PC-9 (cell line): Measurements from ENCODE around the gene BCAS3. TPM values are rescaled to one million over a fixed set of nuclear protein-coding genes. Genes with fewer than 3 reads are reported as not detected.

Experiments
- BruUV-seq: library from RNA; stranded (reverse); fragments of 400-500 nt; replicated peaks from 2 replicates; lab custom pipeline; 2021; lab: Mats Ljungman, UMichigan
- CTCF ChIA-PET: fragments of 300-600 bp; sonication (Branson Sonifier 250); formaldehyde crosslinking; loops from one replicate; lab custom pipeline; 2022; ENCODE audit warnings: antibody characterized with exemption; lab: Charles Lee
- POLR2A ChIA-PET: fragments of 300-600 bp; sonication (Branson Sonifier 250); formaldehyde crosslinking; loops from one replicate; lab custom pipeline; 2022; ENCODE audit warnings: antibody characterized with exemption; ENCODE audit not compliant: unreplicated experiment; lab: Charles Lee
- DNase-seq, 2 experiments: peaks; one replicate each; pipeline versions ENCODE4 v3.0.0 to v3.0.0-alpha.2; 2015 to 2022; ENCODE audit warnings: mixed read lengths in 1 of 2
- H2AFZ ChIP-seq: fragments of 200-600 bp; sonication (generic); 2 replicates; pipeline ENCODE4 v1.8.1; 2017; ENCODE audit warnings: antibody characterized with exemption
- H3F3A ChIP-seq: fragments of 200-600 bp; sonication (generic); 2 replicates; pipeline ENCODE4 v1.8.1; 2017; ENCODE audit warnings: antibody characterized with exemption, mild to moderate bottlenecking, low read depth; ENCODE audit not compliant: insufficient read depth
- H3K27ac ChIP-seq: fragments of 200-600 bp; sonication (generic); 2 replicates; pipeline ENCODE4 v1.6.1; 2016; ENCODE audit warnings: mixed run types
- H3K27me3 ChIP-seq: fragments of 200-600 bp; sonication (generic); 2 replicates; pipeline ENCODE4 v1.6.1; 2016; ENCODE audit warnings: low read depth, mixed run types; ENCODE audit not compliant: insufficient read depth
- H3K36me3 ChIP-seq: fragments of 200-600 bp; sonication (generic); 2 replicates; pipeline ENCODE4 v1.6.1; 2016; ENCODE audit warnings: low read depth, mixed run types
- H3K4me1 ChIP-seq: fragments of 200-600 bp; sonication (generic); replicated peaks from 2 replicates; pipeline ENCODE4 v1.6.1; 2016; ENCODE audit warnings: mixed run types; ENCODE audit not compliant: insufficient read depth
- H3K4me2 ChIP-seq: fragments of 200-600 bp; sonication (generic); 2 replicates; pipeline ENCODE4 v1.6.1; 2017; ENCODE audit warnings: mixed run types
- H3K4me3 ChIP-seq: fragments of 200-600 bp; sonication (generic); 2 replicates; pipeline ENCODE4 v1.6.1; 2016; ENCODE audit warnings: mixed run types
- H3K79me2 ChIP-seq: fragments of 200-600 bp; sonication (generic); 2 replicates; pipeline ENCODE4 v1.6.1; 2017; ENCODE audit warnings: low read depth, mixed run types
- H3K9me2 ChIP-seq: fragments of 200-600 bp; sonication (generic); 2 replicates; pipeline ENCODE4 v1.8.1; 2017; ENCODE audit warnings: mild to moderate bottlenecking; ENCODE audit not compliant: insufficient read depth
- H3K9me3 ChIP-seq: fragments of 200-600 bp; sonication (generic); 2 replicates; pipeline ENCODE4 v1.8.1; 2016; ENCODE audit warnings: low read depth; ENCODE audit not compliant: insufficient read depth
- H4K20me1 ChIP-seq: fragments of 200-600 bp; sonication (generic); 2 replicates; pipeline ENCODE4 v1.8.1; 2017; ENCODE audit not compliant: insufficient read depth
- EZH2 ChIP-seq: fragments of 200-600 bp; sonication (generic); IDR thresholded peaks from 2 replicates; pipeline ENCODE4 v1.8.0; 2017; ENCODE audit warnings: antibody characterized with exemption, low read depth
- intact Hi-C: fragments of 100-400 bp; cut with micrococcal nuclease; formaldehyde crosslinking; loops from one replicate; pipeline ENCODE4 v1.10.0; 2022; ENCODE audit not compliant: unreplicated experiment
- total RNA-seq: library from RNA; stranded (reverse); gene quantifications from 2 replicates; pipeline ENCODE4 v1.2.3, GENCODE V29; 2021
- TF ChIP-seq, protein P1 (sequence below): fragments of 200-600 bp; sonication (generic); conservative IDR thresholded peaks from 2 replicates; pipeline ENCODE4 v1.6.1; 2017; ENCODE audit warnings: mixed run types, antibody characterized with exemption, mild to moderate bottlenecking, moderate library complexity

BCAS3 gene
- total RNA-seq, 1 experiment from 2014 or later: 26.0 TPM

DNA sequence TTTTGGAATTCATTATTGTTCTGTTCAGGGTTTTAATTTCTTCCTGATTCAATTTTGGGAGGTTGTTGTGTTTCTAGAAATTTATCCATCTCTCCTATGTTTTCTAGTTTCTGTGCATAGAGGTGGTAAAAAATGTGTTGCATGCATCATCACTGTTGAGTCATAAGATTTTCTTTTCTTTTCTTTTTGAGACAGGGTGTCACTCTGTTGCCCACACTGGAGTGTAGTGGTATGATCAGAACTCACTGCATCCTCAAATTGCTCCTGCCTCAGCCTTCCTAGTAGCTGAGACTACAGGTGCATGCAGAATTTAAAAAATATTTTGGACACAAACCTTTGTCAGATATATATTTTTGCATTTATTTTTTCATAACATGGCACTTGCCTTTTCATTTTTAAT lies 184.8 kb downstream of the BCAS3 start:
- TF ChIP-seq, protein P1, sequence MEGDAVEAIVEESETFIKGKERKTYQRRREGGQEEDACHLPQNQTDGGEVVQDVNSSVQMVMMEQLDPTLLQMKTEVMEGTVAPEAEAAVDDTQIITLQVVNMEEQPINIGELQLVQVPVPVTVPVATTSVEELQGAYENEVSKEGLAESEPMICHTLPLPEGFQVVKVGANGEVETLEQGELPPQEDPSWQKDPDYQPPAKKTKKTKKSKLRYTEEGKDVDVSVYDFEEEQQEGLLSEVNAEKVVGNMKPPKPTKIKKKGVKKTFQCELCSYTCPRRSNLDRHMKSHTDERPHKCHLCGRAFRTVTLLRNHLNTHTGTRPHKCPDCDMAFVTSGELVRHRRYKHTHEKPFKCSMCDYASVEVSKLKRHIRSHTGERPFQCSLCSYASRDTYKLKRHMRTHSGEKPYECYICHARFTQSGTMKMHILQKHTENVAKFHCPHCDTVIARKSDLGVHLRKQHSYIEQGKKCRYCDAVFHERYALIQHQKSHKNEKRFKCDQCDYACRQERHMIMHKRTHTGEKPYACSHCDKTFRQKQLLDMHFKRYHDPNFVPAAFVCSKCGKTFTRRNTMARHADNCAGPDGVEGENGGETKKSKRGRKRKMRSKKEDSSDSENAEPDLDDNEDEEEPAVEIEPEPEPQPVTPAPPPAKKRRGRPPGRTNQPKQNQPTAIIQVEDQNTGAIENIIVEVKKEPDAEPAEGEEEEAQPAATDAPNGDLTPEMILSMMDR: no peak
- no peak for TF ChIP-seq EZH2
- H3K4me2 ChIP-seq: no peak overlapping the region
- H3K27me3 ChIP-seq: no peaks in the 10 kb centered on the region
- ChIA-PET POLR2A (no interaction called here), CTCF (no interaction called here)
- H4K20me1 ChIP-seq: no peaks in the 10 kb centered on the region
- H3K9me2 ChIP-seq: no peaks in the 10 kb centered on the region
- no peak overlapping the region for H3K4me3 ChIP-seq
- no peaks in the 10 kb centered on the region for H3K79me2 ChIP-seq
- H3K9me3 ChIP-seq: 0 out of 2 replicates have a peak, but pooled peaks cover 4% of the 10 kb centered on the region
- no TSS peak for BruUV-seq
- H3K36me3 ChIP-seq: no peaks in the 10 kb centered on the region
- no peak for DNase-seq
- H2AFZ ChIP-seq: no peak overlapping the region
- H3F3A ChIP-seq: no peaks in the 10 kb centered on the region
- no peak overlapping the region for H3K27ac ChIP-seq
- intact Hi-C loops: no loop called here
- H3K4me1 ChIP-seq: no peaks in the 10 kb centered on the region

DNA sequence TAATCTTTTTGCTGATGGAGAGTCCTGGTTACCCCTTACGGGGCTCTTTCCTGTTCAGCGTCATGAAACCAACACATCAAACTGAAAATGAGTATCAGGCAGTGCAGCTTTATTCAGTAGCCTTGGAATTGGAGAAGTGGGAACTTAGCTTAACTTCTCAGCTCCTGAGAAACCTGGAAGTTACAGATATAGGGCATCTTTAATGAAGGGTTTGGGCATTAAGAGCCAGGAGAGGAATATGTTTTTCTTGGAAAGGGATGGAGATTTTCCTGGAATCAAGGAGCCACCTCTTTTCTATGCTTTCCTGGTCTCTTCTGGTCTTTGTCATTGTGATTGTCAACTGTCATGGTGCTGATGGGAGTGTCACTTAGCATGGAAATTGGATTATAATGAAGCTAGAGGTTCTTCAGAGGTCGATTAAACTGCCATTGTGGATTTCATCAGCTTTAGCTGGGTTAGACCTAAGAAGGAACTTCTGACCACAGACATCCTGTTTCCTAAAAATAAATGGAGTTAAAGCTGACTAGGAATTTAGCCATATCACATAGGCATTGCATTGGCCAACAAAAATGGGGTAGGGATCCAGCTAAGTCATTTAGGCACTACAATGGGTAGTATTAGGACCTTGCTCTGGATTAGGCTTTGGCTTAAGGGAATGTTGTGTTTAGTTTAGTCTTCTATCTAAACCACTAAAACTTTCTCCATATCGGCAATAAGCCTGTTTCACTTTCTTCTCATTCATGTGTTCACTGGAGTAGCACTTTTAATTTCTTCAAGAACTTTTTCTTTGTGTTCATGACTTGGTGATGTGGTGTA lies 186.4 kb downstream of the BCAS3 start:
- H3K27me3 ChIP-seq: no peaks in the 10 kb centered on the region
- no peaks in the 10 kb centered on the region for H4K20me1 ChIP-seq
- no peaks in the 10 kb centered on the region for H3K79me2 ChIP-seq
- H3K36me3 ChIP-seq: no peaks in the 10 kb centered on the region
- H3K4me1 ChIP-seq: no peaks in the 10 kb centered on the region
- H3K27ac ChIP-seq: no peak overlapping the region
- no peaks in the 10 kb centered on the region for H3K9me2 ChIP-seq
- no peak overlapping the region for H3K4me2 ChIP-seq
- H3K4me3 ChIP-seq: no peak overlapping the region
- ChIA-PET CTCF (no interaction called here), POLR2A (interaction anchor here (0.8 kb wide), 1 partner anchor 120 kb away, joined by 11 read pairs; no protein-coding TSS in a partner anchor)
- intact Hi-C loops: no loop called here
- no peak overlapping the region for H2AFZ ChIP-seq
- no peaks in the 10 kb centered on the region for H3F3A ChIP-seq
- TF ChIP-seq, protein P1: no peak
- no peak for TF ChIP-seq EZH2
- DNase-seq: no peak
- BruUV-seq: no TSS peak
- 0 out of 2 replicates have a peak, but pooled peaks cover 4% of the 10 kb centered on the region for H3K9me3 ChIP-seq

DNA sequence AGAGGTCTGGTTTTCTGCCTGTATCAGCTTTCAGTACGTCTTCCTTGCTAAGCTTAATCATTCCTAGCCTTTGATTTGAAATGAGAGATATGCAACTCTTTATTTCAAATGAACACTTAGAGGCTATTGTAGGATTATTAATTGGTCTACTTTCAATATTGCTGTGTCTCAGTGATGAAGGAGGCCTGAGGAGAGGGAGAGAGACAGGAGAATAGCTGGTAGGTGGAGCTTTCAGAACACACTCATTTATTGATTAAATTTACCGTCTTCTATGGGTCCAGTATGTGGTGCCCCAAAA lies 187.0 kb downstream of the BCAS3 start:
- no peaks in the 10 kb centered on the region for H3K27me3 ChIP-seq
- no TSS peak for BruUV-seq

More for the DNA sequence above, 187.0 kb downstream of the BCAS3 start:
- no peaks in the 10 kb centered on the region for H3K4me1 ChIP-seq
- no peaks in the 10 kb centered on the region for H3K79me2 ChIP-seq
- intact Hi-C loops: no loop called here
- no peaks in the 10 kb centered on the region for H4K20me1 ChIP-seq
- TF ChIP-seq EZH2: no peak
- TF ChIP-seq, protein P1: no peak
- ChIA-PET CTCF (no interaction called here), POLR2A (no interaction called here)
- no peak overlapping the region for H2AFZ ChIP-seq
- H3K27ac ChIP-seq: no peak overlapping the region
- H3K36me3 ChIP-seq: no peaks in the 10 kb centered on the region
- DNase-seq: no peak
- no peak overlapping the region for H3K4me3 ChIP-seq
- H3F3A ChIP-seq: no peaks in the 10 kb centered on the region
- H3K9me2 ChIP-seq: no peaks in the 10 kb centered on the region
- H3K9me3 ChIP-seq: 0 out of 2 replicates have a peak, but pooled peaks cover 4% of the 10 kb centered on the region
- H3K4me2 ChIP-seq: no peak overlapping the region
